Fibroblast of lung (primary cell): Measurements from ENCODE around the gene ARHGEF39. TPM values are rescaled to one million over a fixed set of nuclear protein-coding genes. Genes with fewer than 3 reads are reported as not detected.

Source experiments
- DNase-seq, 2 donors: peaks; one replicate each; pipeline versions ENCODE4 v3.0.0 to v3.0.0-alpha.2; 2010; ENCODE audit warnings: low read depth in 2 of 2
- H2AFZ ChIP-seq: 2 replicates; pipeline ENCODE4 v1.5.1; 2012; ENCODE audit warnings: low read length, control low read depth, inconsistent platforms
- H3K27ac ChIP-seq: 2 replicates; pipeline ENCODE4 v1.5.1; 2011; ENCODE audit warnings: low read length, control low read depth; ENCODE audit not compliant: insufficient read depth
- H3K27me3 ChIP-seq: 2 replicates; pipeline ENCODE4 v1.5.1; 2011; ENCODE audit warnings: mild to moderate bottlenecking, low read length; ENCODE audit not compliant: control insufficient read depth, insufficient read depth
- H3K36me3 ChIP-seq: 2 replicates; pipeline ENCODE4 v1.5.1; 2011; ENCODE audit warnings: low read length; ENCODE audit not compliant: control insufficient read depth, insufficient read depth
- H3K4me1 ChIP-seq: 2 replicates; pipeline ENCODE4 v1.5.1; 2011; ENCODE audit warnings: low read length; ENCODE audit not compliant: control insufficient read depth, insufficient read depth; ENCODE audit errors: extremely low read depth
- H3K4me2 ChIP-seq: 2 replicates; pipeline ENCODE4 v1.5.1; 2011; ENCODE audit warnings: low read length, control low read depth; ENCODE audit not compliant: insufficient read depth; ENCODE audit errors: extremely low read depth
- H3K4me3 ChIP-seq, 4 experiments: fragments of 200-600 bp in 1 of 4; sonication (generic) in 1 of 4; replicated peaks in 1 of 4; 2 replicates each; pipeline ENCODE4 v1.5.1; 2011 to 2016; ENCODE audit warnings: low read length in 4 of 4, low read depth in 3 of 4, mild to moderate bottlenecking in 3 of 4, control low read depth in 2 of 4, inconsistent platforms in 1 of 4, mixed read lengths in 1 of 4; ENCODE audit not compliant: insufficient read depth in 1 of 4; ENCODE audit errors: control extremely low read depth in 1 of 4
- H3K79me2 ChIP-seq: 2 replicates; pipeline ENCODE4 v1.5.1; 2012; ENCODE audit warnings: mild to moderate bottlenecking, low read length, inconsistent platforms; ENCODE audit not compliant: control insufficient read depth, insufficient read depth
- H3K9ac ChIP-seq: 2 replicates; pipeline ENCODE4 v1.5.1; 2011; ENCODE audit warnings: mild to moderate bottlenecking, low read length, control low read depth; ENCODE audit not compliant: insufficient read depth
- H3K9me3 ChIP-seq: 2 replicates; pipeline ENCODE4 v1.5.1; 2012; ENCODE audit warnings: low read depth, low read length; ENCODE audit not compliant: control insufficient read depth, insufficient read depth
- H4K20me1 ChIP-seq: 2 replicates; pipeline ENCODE4 v1.5.1; 2011; ENCODE audit warnings: low read length; ENCODE audit not compliant: control insufficient read depth, insufficient read depth; ENCODE audit errors: extremely low read depth
- EZH2 ChIP-seq: IDR thresholded peaks from 2 replicates; pipeline ENCODE4 v1.5.1; 2012; ENCODE audit warnings: low read length, control low read depth, mild to moderate bottlenecking; ENCODE audit errors: missing control alignments
- polyA plus RNA-seq, 2 donors: library from polyadenylated mRNA; depleted of rRNA in 1 of 2; stranded (reverse) in 1 of 2; unstranded in 1 of 2; fragments of >200 nt; gene quantifications; 2 replicates each; pipeline ENCODE4 v1.2.1, GENCODE V29; 2011 to 2012; ENCODE audit warnings: missing spikeins in 1 of 2
- total RNA-seq: library from RNA; depleted of rRNA; stranded (reverse); fragments of >200 nt; gene quantifications from 2 replicates; pipeline ENCODE4 v1.2.1, GENCODE V29; 2014
- TF ChIP-seq, protein P1 (sequence below), 2 donors: IDR thresholded peaks in 1 of 2; conservative IDR thresholded peaks in 1 of 2; 1 replicate in 1 of 2; 2 replicates in 1 of 2; pipeline ENCODE4 v1.5.1; 2011 to 2012; ENCODE audit warnings: low read length in 2 of 2, control low read depth in 1 of 2, inconsistent platforms in 1 of 2, low read depth in 1 of 2, mild to moderate bottlenecking in 1 of 2

The ARHGEF39 gene
- total and polyA plus RNA-seq, 2 donors (not counting 1 experiment from before 2014, with no cell fraction given), result 0.66 to 0.77 TPM

GRCh38 chr9:35712762-35713400 lies 47.9 kb upstream of the ARHGEF39 start:
- DNase-seq, result no peak
- Histone ChIP-seq H3K36me3 (peaks cover 61% of the 10 kb centered on the region), H3K79me2 (peaks cover 2% of the 10 kb centered on the region), H3K4me1 (no peaks in the 10 kb centered on the region), H4K20me1 (no peaks in the 10 kb centered on the region), H3K4me3 (no peak overlapping the region), H3K9ac (no peak overlapping the region), H3K4me2 (no peak overlapping the region), H3K27me3 (no peaks in the 10 kb centered on the region), H2AFZ (no peak overlapping the region), H3K27ac (no peak overlapping the region), H3K9me3 (no peaks in the 10 kb centered on the region)
- TF ChIP-seq EZH2, result no peak
- TF ChIP-seq, protein P1, sequence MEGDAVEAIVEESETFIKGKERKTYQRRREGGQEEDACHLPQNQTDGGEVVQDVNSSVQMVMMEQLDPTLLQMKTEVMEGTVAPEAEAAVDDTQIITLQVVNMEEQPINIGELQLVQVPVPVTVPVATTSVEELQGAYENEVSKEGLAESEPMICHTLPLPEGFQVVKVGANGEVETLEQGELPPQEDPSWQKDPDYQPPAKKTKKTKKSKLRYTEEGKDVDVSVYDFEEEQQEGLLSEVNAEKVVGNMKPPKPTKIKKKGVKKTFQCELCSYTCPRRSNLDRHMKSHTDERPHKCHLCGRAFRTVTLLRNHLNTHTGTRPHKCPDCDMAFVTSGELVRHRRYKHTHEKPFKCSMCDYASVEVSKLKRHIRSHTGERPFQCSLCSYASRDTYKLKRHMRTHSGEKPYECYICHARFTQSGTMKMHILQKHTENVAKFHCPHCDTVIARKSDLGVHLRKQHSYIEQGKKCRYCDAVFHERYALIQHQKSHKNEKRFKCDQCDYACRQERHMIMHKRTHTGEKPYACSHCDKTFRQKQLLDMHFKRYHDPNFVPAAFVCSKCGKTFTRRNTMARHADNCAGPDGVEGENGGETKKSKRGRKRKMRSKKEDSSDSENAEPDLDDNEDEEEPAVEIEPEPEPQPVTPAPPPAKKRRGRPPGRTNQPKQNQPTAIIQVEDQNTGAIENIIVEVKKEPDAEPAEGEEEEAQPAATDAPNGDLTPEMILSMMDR (conservative IDR thresholded peaks at IDR 0.05 in 1 of 2, IDR thresholded peaks at IDR 0.05 in 1 of 2; ENCODE audit: low read depth in 1 of 2, low read length in 2 of 2), result no peak

DNA sequence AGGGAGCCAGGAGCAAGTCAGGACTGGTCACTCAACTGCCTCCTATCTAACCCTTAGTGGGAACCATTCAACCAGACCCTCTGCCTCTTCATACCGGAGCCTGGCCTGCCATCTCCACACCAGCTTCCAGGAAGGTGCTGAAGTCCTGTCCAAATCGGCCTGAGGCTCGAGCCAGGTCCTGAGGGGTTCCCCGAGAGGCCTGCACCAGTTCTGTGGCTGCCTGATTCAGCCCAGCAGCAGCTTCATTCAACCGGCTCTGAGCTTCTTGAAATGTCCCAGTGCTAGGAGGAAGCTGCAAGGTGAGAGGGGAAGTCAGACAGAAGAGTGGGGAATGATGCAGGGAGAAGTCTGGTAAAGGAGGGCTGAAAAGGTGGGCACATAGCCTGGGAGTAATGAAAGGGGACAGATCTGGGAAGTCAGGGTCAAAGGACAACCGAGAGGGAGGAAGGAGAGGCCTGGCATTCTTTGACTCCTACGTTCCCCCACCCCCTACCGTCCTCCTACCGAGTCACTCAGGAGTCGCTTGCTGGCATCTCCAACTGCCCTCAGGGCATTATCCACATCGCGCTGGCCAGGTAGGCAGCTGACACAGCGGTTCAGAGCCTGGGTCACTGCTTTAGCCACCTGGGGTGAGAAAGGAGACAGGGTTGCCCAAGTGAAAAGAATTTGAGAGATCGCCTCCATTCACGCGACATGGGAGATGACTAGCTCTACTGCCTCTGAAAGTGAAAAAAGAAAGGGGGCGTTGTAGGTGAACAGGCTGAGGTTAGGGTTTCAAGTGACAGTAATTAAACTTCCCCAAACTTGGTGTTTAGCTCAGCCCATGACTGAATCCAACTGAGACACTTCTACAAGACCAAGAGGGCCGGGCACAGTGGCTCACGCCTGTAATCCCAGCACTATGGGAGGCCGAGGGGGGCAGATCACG lies 46.8 kb upstream of the ARHGEF39 start:
- Histone ChIP-seq H3K36me3 (peaks cover 62% of the 10 kb centered on the region), H3K27ac (no peak overlapping the region), H4K20me1 (no peaks in the 10 kb centered on the region), H3K79me2 (no peaks in the 10 kb centered on the region), H3K4me1 (no peaks in the 10 kb centered on the region), H3K4me2 (no peak overlapping the region), H2AFZ (no peak overlapping the region), H3K9ac (no peak overlapping the region), H3K9me3 (no peaks in the 10 kb centered on the region), H3K27me3 (no peaks in the 10 kb centered on the region), H3K4me3 (no peak overlapping the region)
- DNase-seq, result no peak
- no peak for TF ChIP-seq EZH2
- TF ChIP-seq, protein P1 (conservative IDR thresholded peaks at IDR 0.05 in 1 of 2, IDR thresholded peaks at IDR 0.05 in 1 of 2; ENCODE audit: low read depth in 1 of 2, low read length in 2 of 2), result no peak

GRCh38 chr9:35710818-35711500 lies 46.0 kb upstream of the ARHGEF39 start:
- no peak overlapping the region for H2AFZ ChIP-seq
- no peaks in the 10 kb centered on the region for H4K20me1 ChIP-seq
- peaks cover 64% of the 10 kb centered on the region for H3K36me3 ChIP-seq

More at GRCh38 chr9:35710818-35711500, 46.0 kb upstream of the ARHGEF39 start:
- H3K4me2 ChIP-seq, result no peak overlapping the region
- no peaks in the 10 kb centered on the region for H3K9me3 ChIP-seq
- H3K4me1 ChIP-seq, result no peaks in the 10 kb centered on the region
- no peaks in the 10 kb centered on the region for H3K27me3 ChIP-seq
- H3K79me2 ChIP-seq, result no peaks in the 10 kb centered on the region
- H3K27ac ChIP-seq, result no peak overlapping the region
- H3K4me3 ChIP-seq, result no peak overlapping the region
- no peak overlapping the region for H3K9ac ChIP-seq
- no peak for DNase-seq
- no peak for TF ChIP-seq EZH2
- TF ChIP-seq, protein P1 (conservative IDR thresholded peaks at IDR 0.05 in 1 of 2, IDR thresholded peaks at IDR 0.05 in 1 of 2; ENCODE audit: low read depth in 1 of 2, low read length in 2 of 2), result no peak
